HepG2 (cell line): ENCODE results near the gene RCOR1. TPM values are rescaled to one million over a fixed set of nuclear protein-coding genes. Genes with fewer than 3 reads are reported as not detected.
"Not testable (repeated sequence)": the region's sequence is repeated elsewhere in the genome, so short reads cannot be mapped to it uniquely, and the experiment has no call there.

ENCODE experiments used
- ATAC-seq: fragments of 200-7000 bp; cut with Tn5 transposase; 3 replicates; pipeline ENCODE4 v1.9.1; 2020; ENCODE audit warnings: mild to moderate bottlenecking, moderate library complexity
- BruUV-seq: library from RNA; stranded (reverse); fragments of 400-500 nt; replicated peaks from 2 replicates; lab custom pipeline; 2021; lab: Mats Ljungman, UMichigan
- CTCF ChIA-PET: fragments of 300-600 bp; formaldehyde crosslinking; extraction: SDS; loops from one replicate; lab custom pipeline; 2021; ENCODE audit warnings: low total read pairs, inconsistent platforms, low intra/inter-chr PET ratio; lab: Yijun Ruan, JAX
- POLR2A ChIA-PET: fragments of 350-600 bp; sonication (Branson Sonifier 250); formaldehyde crosslinking; loops from one replicate; lab custom pipeline; 2020; ENCODE audit warnings: antibody characterized with exemption, inconsistent platforms; lab: Yijun Ruan, JAX
- DNase-seq: peaks from one replicate; pipeline ENCODE4 v3.0.0-alpha.2; 2015; ENCODE audit warnings: low spot score
- FAIRE-seq: peaks from 3 replicates; lab custom pipeline; 2011; peaks lifted over from hg19 to GRCh38; lab: Jason Lieb, UNC
- H2AFZ ChIP-seq: one replicate; pipeline ENCODE4 v1.6.1; 2011; ENCODE audit warnings: low read length, inconsistent platforms
- H3K27ac ChIP-seq: fragments of 300-600 bp; 3 replicates; pipeline ENCODE4 v1.8.0; 2011; ENCODE audit warnings: mixed run types, mild to moderate bottlenecking, mixed read lengths, low read length, inconsistent platforms; ENCODE audit not compliant: insufficient read depth; ENCODE audit errors: extremely low read length
- H3K27me3 ChIP-seq, 2 experiments: fragments of 200-600 bp in 1 of 2; 2 replicates in 1 of 2; 3 replicates in 1 of 2; pipeline versions ENCODE4 v1.6.0 to v1.8.0; 2011; ENCODE audit warnings: low read length in 2 of 2, mild to moderate bottlenecking in 2 of 2, moderate library complexity in 2 of 2, inconsistent platforms in 1 of 2; ENCODE audit not compliant: insufficient read depth in 2 of 2, control insufficient read depth in 1 of 2
- H3K36me3 ChIP-seq, 2 experiments: fragments of 200-600 bp in 1 of 2; replicated peaks in 1 of 2; 2 replicates in 1 of 2; 3 replicates in 1 of 2; pipeline versions ENCODE4 v1.5.1 to v1.8.0; 2011; ENCODE audit warnings: low read length in 2 of 2, inconsistent platforms in 1 of 2; ENCODE audit not compliant: insufficient read depth in 2 of 2, control insufficient read depth in 1 of 2
- H3K4me1 ChIP-seq: 2 replicates; pipeline ENCODE4 v1.5.1; 2012; ENCODE audit warnings: low read length, inconsistent platforms; ENCODE audit not compliant: insufficient read depth
- H3K4me2 ChIP-seq: 2 replicates; pipeline ENCODE4 v1.6.0; 2011; ENCODE audit warnings: low read depth, low read length, inconsistent platforms
- H3K4me3 ChIP-seq, 3 experiments: fragments of 200-600 bp in 1 of 3; sonication (generic), shearing (Covaris generic) in 1 of 3; replicated peaks in 1 of 3; 2 replicates each; pipeline ENCODE4 v1.5.1; 2011 to 2016; ENCODE audit warnings: low read length in 3 of 3, inconsistent platforms in 2 of 3, low read depth in 2 of 3, mild to moderate bottlenecking in 2 of 3, control low read depth in 1 of 3, mixed read lengths in 1 of 3; ENCODE audit not compliant: insufficient read depth in 1 of 3
- H3K79me2 ChIP-seq: one replicate; pipeline ENCODE4 v1.6.1; 2011; ENCODE audit warnings: low read length, inconsistent platforms; ENCODE audit not compliant: insufficient read depth
- H3K9ac ChIP-seq: 2 replicates; pipeline ENCODE4 v1.6.0; 2011; ENCODE audit warnings: mild to moderate bottlenecking, low read depth, low read length, inconsistent platforms; ENCODE audit not compliant: insufficient read depth
- H3K9me3 ChIP-seq: 2 replicates; pipeline ENCODE4 v1.5.1; 2012; ENCODE audit warnings: mild to moderate bottlenecking, low read length
- H4K20me1 ChIP-seq: 2 replicates; pipeline ENCODE4 v1.6.0; 2011; ENCODE audit warnings: inconsistent platforms, mild to moderate bottlenecking, low read length, moderate library complexity; ENCODE audit not compliant: insufficient read depth
- CEBPZ ChIP-seq: IDR thresholded peaks from 2 replicates; pipeline ENCODE4 v1.6.1; 2012; ENCODE audit warnings: low read length, improper control_type of control experiment
- MTA1 ChIP-seq: sonication (generic); formaldehyde crosslinking; IDR thresholded peaks from 2 replicates; pipeline ENCODE4 v1.4.0; 2020; ENCODE audit warnings: missing genetic modification reagents, mild to moderate bottlenecking, borderline replicate concordance
- NFAT5 ChIP-seq: sonication (generic); formaldehyde crosslinking; IDR thresholded peaks from 2 replicates; pipeline ENCODE4 v1.4.0; 2020; ENCODE audit warnings: missing genetic modification reagents
- RAD51 ChIP-seq: fragments of 450-650 bp; IDR thresholded peaks from 2 replicates; pipeline ENCODE4 v1.6.1; 2016; ENCODE audit warnings: borderline replicate concordance
- SP140L ChIP-seq: sonication (generic); formaldehyde crosslinking; IDR thresholded peaks from 2 replicates; pipeline ENCODE4 v1.4.0; 2020; ENCODE audit warnings: missing genetic modification reagents, borderline replicate concordance
- SP4 ChIP-seq: sonication (generic); formaldehyde crosslinking; IDR thresholded peaks from 2 replicates; pipeline ENCODE4 v1.8.1; 2023; ENCODE audit warnings: mild to moderate bottlenecking, missing genetic modification reagents
- SRY ChIP-seq: sonication (generic); formaldehyde crosslinking; IDR thresholded peaks from 2 replicates; pipeline ENCODE4 v1.8.0; 2022; ENCODE audit warnings: mild to moderate bottlenecking, missing genetic modification reagents
- STAT5B ChIP-seq: sonication (generic); formaldehyde crosslinking; IDR thresholded peaks from 2 replicates; pipeline ENCODE4 v1.4.0; 2020; ENCODE audit warnings: missing genetic modification reagents
- WGBS: methylation state at CpG from one replicate; pipeline ENCODE4 v1.1.6; 2017; ENCODE audit warnings: low lambda C conversion rate; 5-methylcytosine and 5-hydroxymethylcytosine counted together
- in situ Hi-C: cut with HindIII; loops from 2 replicates; pipeline ENCODE4 v1.10.0; 2017; ENCODE audit warnings: low pct_unique_long_range_greater_than_20kb; ENCODE audit not compliant: extremely low pct_ligation_motif_present
- intact Hi-C: fragments of 100-400 bp; cut with micrococcal nuclease; formaldehyde crosslinking; loops from one replicate; pipeline ENCODE4 v1.10.0; 2022; ENCODE audit not compliant: unreplicated experiment
- polyA plus RNA-seq, 8 experiments: library from polyadenylated mRNA; depleted of rRNA in 3 of 8; stranded (reverse) in 7 of 8; unstranded in 1 of 8; fragments of >200 nt; fragmentation: Illumina TruSeq in 4 of 8; extraction: Trizol in 4 of 8; gene quantifications; 2 replicates each; pipeline versions ENCODE4 v1.2.1 to v1.2.3, GENCODE V29; 2011 to 2016; ENCODE audit warnings: low read depth in 4 of 8, missing spikeins in 1 of 8, mixed read lengths in 1 of 8; ENCODE audit not compliant: insufficient read depth in 1 of 8
- total RNA-seq, 5 experiments: library from RNA; depleted of rRNA; stranded (reverse); fragments of >200 nt; fragmentation: Illumina TruSeq; extraction: Trizol; gene quantifications; 2 replicates each; pipeline ENCODE4 v1.2.3, GENCODE V29; 2016; ENCODE audit warnings: low read depth in 1 of 5

Gene RCOR1
- total and polyA plus RNA-seq, 2 of the 13 experiments (the other 11 are each of a cell fraction or from before 2014, with no cell fraction given), result 10.2 to 11.1 TPM

DNA sequence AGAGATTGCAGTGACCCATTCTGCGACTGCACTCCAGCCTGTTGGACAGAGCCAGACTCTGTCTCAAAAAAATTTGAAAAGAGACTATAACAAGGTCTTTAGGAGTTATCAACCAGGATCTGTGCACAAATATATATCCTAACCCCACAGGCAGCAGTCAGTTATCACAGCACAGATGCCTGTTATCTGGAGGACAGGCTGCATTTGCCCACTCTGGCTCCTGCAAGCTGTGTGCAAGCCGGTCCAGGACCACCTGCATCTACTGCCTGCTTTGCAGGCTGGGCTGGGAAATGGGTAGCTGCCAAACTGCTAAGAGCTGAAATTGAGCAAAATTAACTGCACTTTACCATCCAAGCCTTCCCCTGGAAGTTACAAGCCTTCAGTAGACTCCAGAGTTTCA, 21.4 kb upstream of the RCOR1 start (continued):
- no peak for TF ChIP-seq CEBPZ
- TF ChIP-seq MTA1 (CRISPR knock-in tag), result no peak

DNA sequence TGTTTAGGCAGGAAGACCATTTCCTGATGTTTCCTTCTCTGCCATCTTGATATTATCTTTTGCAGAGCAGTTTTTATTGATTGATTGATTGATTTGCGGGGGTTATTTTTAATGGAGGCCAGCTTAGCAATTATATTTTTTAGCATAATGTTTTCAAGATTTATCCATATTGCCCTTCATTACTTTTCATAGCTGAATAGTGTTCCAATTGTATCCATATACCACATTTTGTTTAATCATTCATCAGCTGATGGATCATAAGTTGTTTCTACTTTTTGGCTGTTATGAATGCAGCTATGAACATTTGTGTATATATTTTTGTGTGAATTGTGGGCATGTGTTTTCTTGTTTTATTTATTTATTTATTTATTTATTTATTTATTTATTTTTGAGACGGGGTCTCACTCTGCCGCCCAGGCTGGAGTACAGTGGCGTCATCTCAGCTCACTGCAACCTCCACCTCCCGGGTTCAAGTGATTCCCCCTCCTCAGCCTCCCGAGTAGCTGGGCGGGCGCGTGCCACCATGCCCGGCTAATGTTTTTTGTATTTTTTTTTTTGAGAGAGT, 20.9 kb upstream of the RCOR1 start:
- H3K4me1 ChIP-seq, result peaks cover 87% of the 10 kb centered on the region
- no peak for FAIRE-seq
- H3K9ac ChIP-seq, result no peak overlapping the region
- DNase-seq, result no peak
- no peaks in the 10 kb centered on the region for H3K27me3 ChIP-seq
- ChIA-PET CTCF (no interaction called here), POLR2A (interaction anchor here (3.3 kb wide), 1 partner anchor 31 kb away, joined by 11 read pairs; no protein-coding TSS in a partner anchor)
- BruUV-seq, result no TSS peak
- intact Hi-C loops, result no loop called here
- no peak overlapping the region for H3K4me2 ChIP-seq
- H3K36me3 ChIP-seq, result no peaks in the 10 kb centered on the region
- WGBS, result 94% methylated on average over 10 of the region's 10 CpGs
- H3K4me3 ChIP-seq, result no peak overlapping the region
- in situ Hi-C loops, result no loop called here
- H3K79me2 ChIP-seq, result no peaks in the 10 kb centered on the region
- no peaks in the 10 kb centered on the region for H4K20me1 ChIP-seq
- peak overlapping the region; percentile 67 for H3K27ac ChIP-seq
- no peak overlapping the region for H2AFZ ChIP-seq
- no peak for ATAC-seq
- H3K9me3 ChIP-seq, result no peaks in the 10 kb centered on the region
- TF ChIP-seq SP4 (CRISPR knock-in tag) (no peak), NFAT5 (no peak), SRY (CRISPR knock-in tag) (no peak), SP140L (CRISPR knock-in tag) (no peak), STAT5B (no peak), RAD51 (no peak)

DNA sequence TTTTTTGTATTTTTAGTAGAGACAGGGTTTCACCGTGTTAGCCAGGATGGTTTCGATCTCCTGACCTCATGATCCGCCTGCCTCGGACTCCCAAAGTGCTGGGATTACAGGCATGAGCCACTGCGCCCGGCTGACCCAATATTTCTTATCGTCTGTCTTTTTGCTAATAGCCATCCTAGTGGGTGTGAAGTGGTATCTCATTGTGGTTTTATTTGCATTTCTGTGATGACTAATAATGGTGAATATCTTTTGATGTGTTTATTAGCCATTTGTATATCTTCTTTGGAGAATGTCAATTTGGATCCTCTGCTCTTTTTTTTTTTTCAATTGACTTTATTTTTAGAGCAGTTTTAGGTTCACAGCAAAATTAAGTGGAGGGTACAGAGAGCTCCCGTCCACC, 19.3 kb upstream of the RCOR1 start:
- H3K79me2 ChIP-seq, H3K4me2 ChIP-seq, intact Hi-C loops, CTCF ChIA-PET, H3K9ac ChIP-seq, H3K27me3 ChIP-seq, in situ Hi-C loops, H2AFZ ChIP-seq, BruUV-seq, DNase-seq, H3K36me3 ChIP-seq, H4K20me1 ChIP-seq, ATAC-seq, FAIRE-seq, H3K9me3 ChIP-seq, H3K4me3 ChIP-seq: not testable (repeated sequence)
- Histone ChIP-seq H3K4me1 (peaks cover 83% of the 10 kb centered on the region), H3K27ac (peak overlapping the region; percentile 40)
- POLR2A ChIA-PET, result interaction anchor here (3.3 kb wide), 1 partner anchor 33 kb away, joined by 11 read pairs; no protein-coding TSS in a partner anchor
- WGBS, result 87% methylated on average over 8 of the region's 8 CpGs
